ENCODE results near the gene PHACTR2.

GRCh38 chr6:143878272-143878760 is 200.6 kb downstream of the PHACTR2 start:
- TF ChIP-seq PBX2 (CRISPR knock-in tag; IDR thresholded peaks at IDR 0.05) (no peak), ZC3H13 (CRISPR knock-in tag; IDR thresholded peaks at IDR 0.05) (no peak), NCOR1 (IDR thresholded peaks at IDR 0.05; ENCODE audit: borderline replicate concordance, low read length) (no peak), JUN (CRISPR knock-in tag; IDR thresholded peaks at IDR 0.05) (no peak), THAP8 (CRISPR knock-in tag; IDR thresholded peaks at IDR 0.05; ENCODE audit: borderline replicate concordance) (no peak), ARID3A (IDR thresholded peaks at IDR 0.05; ENCODE audit: low read depth, low read length) (no peak), TCF12 (IDR thresholded peaks at IDR 0.05) (no peak), TCF12 (CRISPR knock-in tag; IDR thresholded peaks at IDR 0.05) (no peak), REST (IDR thresholded peaks at IDR 0.05; ENCODE audit: borderline replicate concordance in 1 of 2, low read depth in 1 of 2, low read length in 2 of 2) (no peak), MAFK (conservative IDR thresholded peaks at IDR 0.05 in 1 of 2, IDR thresholded peaks at IDR 0.05 in 1 of 2; ENCODE audit: low read length in 2 of 2) (no peak), CTCF (CRISPR knock-in tag; IDR thresholded peaks at IDR 0.05) (no peak)

Measured in HepG2 (cell line).